Measurements from ENCODE around the gene DGKI. TPM values are rescaled to one million over a fixed set of nuclear protein-coding genes. Genes with fewer than 3 reads are reported as not detected.
"Not testable (repeated sequence)": the region's sequence is repeated elsewhere in the genome, so short reads cannot be mapped to it uniquely, and the experiment has no call there.

Gene DGKI
- total RNA-seq, 4 donors from 2014 or later, result 0.02 to 1.8 (median 0.07) TPM; not detected in 1

GRCh38 chr7:137717045-137717444 lies 129.7 kb downstream of the DGKI start:
- no peaks in the 10 kb centered on the region for H3K4me1 ChIP-seq
- intact Hi-C loops (cut with DNase I; ENCODE audit: low total_unique reads) (no loop called here), in situ Hi-C loops (cut with MboI; ENCODE audit: low sequenced_read_pairs in 4 of 4) (no loop called here)
- no peak for ATAC-seq
- no peak overlapping the region for H3K27ac ChIP-seq
- TF ChIP-seq, protein P1, sequence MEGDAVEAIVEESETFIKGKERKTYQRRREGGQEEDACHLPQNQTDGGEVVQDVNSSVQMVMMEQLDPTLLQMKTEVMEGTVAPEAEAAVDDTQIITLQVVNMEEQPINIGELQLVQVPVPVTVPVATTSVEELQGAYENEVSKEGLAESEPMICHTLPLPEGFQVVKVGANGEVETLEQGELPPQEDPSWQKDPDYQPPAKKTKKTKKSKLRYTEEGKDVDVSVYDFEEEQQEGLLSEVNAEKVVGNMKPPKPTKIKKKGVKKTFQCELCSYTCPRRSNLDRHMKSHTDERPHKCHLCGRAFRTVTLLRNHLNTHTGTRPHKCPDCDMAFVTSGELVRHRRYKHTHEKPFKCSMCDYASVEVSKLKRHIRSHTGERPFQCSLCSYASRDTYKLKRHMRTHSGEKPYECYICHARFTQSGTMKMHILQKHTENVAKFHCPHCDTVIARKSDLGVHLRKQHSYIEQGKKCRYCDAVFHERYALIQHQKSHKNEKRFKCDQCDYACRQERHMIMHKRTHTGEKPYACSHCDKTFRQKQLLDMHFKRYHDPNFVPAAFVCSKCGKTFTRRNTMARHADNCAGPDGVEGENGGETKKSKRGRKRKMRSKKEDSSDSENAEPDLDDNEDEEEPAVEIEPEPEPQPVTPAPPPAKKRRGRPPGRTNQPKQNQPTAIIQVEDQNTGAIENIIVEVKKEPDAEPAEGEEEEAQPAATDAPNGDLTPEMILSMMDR (IDR thresholded peaks at IDR 0.05 in 4 of 5, conservative IDR thresholded peaks at IDR 0.05 in 1 of 5), result no peak
- TF ChIP-seq POLR2A (IDR thresholded peaks at IDR 0.05), result no peak
- DNase-seq, result no peak
- H3K4me3 ChIP-seq, result no peak overlapping the region
- no peaks in the 10 kb centered on the region for H3K9me3 ChIP-seq
- H3K36me3 ChIP-seq, result no peaks in the 10 kb centered on the region
- no peaks in the 10 kb centered on the region for H3K27me3 ChIP-seq

DNA sequence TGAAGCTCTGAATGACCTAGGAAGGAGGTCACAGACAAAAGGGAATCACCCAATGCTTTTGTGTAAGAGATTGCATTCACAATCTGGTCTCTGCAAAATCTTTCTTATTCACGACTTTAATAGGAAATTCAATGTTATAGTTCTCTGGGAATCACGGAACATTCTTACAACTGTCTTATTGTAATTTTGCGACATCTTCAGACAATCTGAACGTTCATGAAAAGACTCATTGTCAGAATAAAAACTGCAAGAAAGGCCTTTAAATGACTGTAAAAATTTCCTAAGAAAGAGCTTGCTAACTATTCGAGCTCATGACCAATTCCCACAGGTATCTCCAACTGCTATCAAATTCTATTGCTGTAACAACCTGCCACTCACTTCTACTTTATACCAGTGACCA lies 130.7 kb downstream of the DGKI start:
- Histone ChIP-seq H3K27me3 (no peaks in the 10 kb centered on the region), H3K9me3 (no peaks in the 10 kb centered on the region), H3K4me3 (no peak overlapping the region), H3K4me1 (no peaks in the 10 kb centered on the region), H3K27ac (no peak overlapping the region), H3K36me3 (no peaks in the 10 kb centered on the region)
- intact Hi-C loops (cut with DNase I; ENCODE audit: low total_unique reads), result no loop called here
- DNase-seq, result no peak
- in situ Hi-C loops (cut with MboI; ENCODE audit: low sequenced_read_pairs in 4 of 4), result no loop called here
- no peak for ATAC-seq
- no peak for TF ChIP-seq POLR2A (IDR thresholded peaks at IDR 0.05)
- TF ChIP-seq, protein P1 (IDR thresholded peaks at IDR 0.05 in 4 of 5, conservative IDR thresholded peaks at IDR 0.05 in 1 of 5), result no peak

GRCh38 chr7:137715533-137715932 lies 131.2 kb downstream of the DGKI start:
- H3K9me3 ChIP-seq, result no peaks in the 10 kb centered on the region
- H3K27ac ChIP-seq, result no peak overlapping the region
- no peak for DNase-seq
- intact Hi-C loops (cut with DNase I; ENCODE audit: low total_unique reads), result no loop called here
- no peaks in the 10 kb centered on the region for H3K27me3 ChIP-seq
- no peaks in the 10 kb centered on the region for H3K36me3 ChIP-seq
- no peak for TF ChIP-seq POLR2A (IDR thresholded peaks at IDR 0.05)
- TF ChIP-seq, protein P1 (IDR thresholded peaks at IDR 0.05 in 4 of 5, conservative IDR thresholded peaks at IDR 0.05 in 1 of 5), result no peak
- no peaks in the 10 kb centered on the region for H3K4me1 ChIP-seq
- no peak for ATAC-seq
- in situ Hi-C loops (cut with MboI; ENCODE audit: low sequenced_read_pairs in 4 of 4), result no loop called here
- H3K4me3 ChIP-seq, result no peak overlapping the region

GRCh38 chr7:137715121-137715520 lies 131.7 kb downstream of the DGKI start:
- no peaks in the 10 kb centered on the region for H3K36me3 ChIP-seq
- no peaks in the 10 kb centered on the region for H3K4me1 ChIP-seq
- in situ Hi-C loops (cut with MboI; ENCODE audit: low sequenced_read_pairs in 4 of 4) (no loop called here), intact Hi-C loops (cut with DNase I; ENCODE audit: low total_unique reads) (no loop called here)
- no peak overlapping the region for H3K4me3 ChIP-seq
- no peaks in the 10 kb centered on the region for H3K9me3 ChIP-seq
- no peak overlapping the region for H3K27ac ChIP-seq
- H3K27me3 ChIP-seq, result no peaks in the 10 kb centered on the region
- no peak for DNase-seq
- no peak for ATAC-seq
- TF ChIP-seq, protein P1 (IDR thresholded peaks at IDR 0.05 in 4 of 5, conservative IDR thresholded peaks at IDR 0.05 in 1 of 5), result no peak
- TF ChIP-seq POLR2A (IDR thresholded peaks at IDR 0.05), result no peak

GRCh38 chr7:137706330-137706729 lies 140.4 kb downstream of the DGKI start:
- H3K4me1 ChIP-seq; H3K27me3 ChIP-seq; H3K4me3 ChIP-seq; H3K9me3 ChIP-seq; ATAC-seq; H3K27ac ChIP-seq; intact Hi-C loops (cut with DNase I; ENCODE audit: low total_unique reads); in situ Hi-C loops (cut with MboI; ENCODE audit: low sequenced_read_pairs in 4 of 4); H3K36me3 ChIP-seq; DNase-seq: not testable (repeated sequence)
